GM19452 (cell line): ENCODE data around the gene COX4I2.

Experiments
- ATAC-seq: cut with Tn5 transposase; IDR thresholded peaks from one replicate; pipeline ENCODE4 v1.9.1; 2021; ENCODE audit not compliant: unreplicated experiment

COX4I2 gene

DNA sequence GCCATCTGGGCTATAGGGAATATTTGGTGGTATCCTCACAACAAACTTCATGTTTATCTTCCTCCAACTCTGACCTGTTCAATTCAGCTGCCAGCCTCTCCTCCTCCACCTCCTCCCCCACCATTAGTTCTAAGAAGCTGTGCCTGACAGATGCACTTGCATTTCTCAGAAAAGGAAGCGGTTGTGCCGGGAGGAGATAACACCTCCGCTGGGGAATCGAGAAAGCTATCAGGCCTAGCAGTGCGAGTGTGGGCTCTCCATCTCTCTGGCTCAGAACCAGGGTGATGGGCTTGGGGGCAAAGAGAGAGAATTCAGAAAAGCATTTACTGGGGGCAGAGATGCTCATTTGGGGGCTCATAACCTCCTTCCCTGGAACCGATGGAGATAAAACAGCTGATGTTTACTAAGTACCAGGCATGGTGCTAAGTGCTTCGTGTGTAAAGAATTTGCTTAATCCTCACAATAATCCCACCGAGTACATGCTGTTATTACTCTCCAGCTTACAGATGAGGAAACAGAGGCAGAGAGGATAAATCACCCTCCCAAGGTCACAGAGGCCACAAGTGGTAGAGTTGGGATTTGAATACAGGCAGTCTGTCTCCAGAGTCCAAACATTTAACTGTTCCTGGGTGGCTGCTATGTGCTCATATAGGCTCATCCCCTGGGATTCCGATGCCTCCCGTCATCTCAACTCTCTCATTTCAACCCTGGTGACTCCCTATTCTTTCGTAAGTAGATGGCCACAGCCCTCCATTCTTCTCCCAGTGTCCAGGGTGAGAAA lies 38.3 kb downstream of the COX4I2 start:
- peak; percentile 60 for ATAC-seq

DNA sequence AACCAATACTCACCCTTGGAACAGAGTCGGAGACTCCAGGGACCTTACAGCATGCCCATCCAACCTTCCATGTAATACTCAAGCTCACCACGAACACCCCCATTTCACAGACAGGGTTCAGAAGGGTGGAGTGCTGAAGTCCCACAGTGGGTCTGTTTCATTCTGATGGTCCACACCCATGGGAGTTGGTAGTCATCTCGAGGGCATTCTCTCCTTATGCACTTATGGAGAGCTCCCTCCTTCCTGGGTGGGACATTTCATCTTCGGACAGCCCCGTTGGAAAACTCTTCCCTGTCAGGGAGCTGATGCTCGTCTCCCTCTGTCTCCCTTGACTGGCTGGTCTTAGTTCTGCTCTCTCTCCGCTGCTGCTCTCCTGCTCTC lies 38.9 kb downstream of the COX4I2 start:
- ATAC-seq, result no peak

DNA sequence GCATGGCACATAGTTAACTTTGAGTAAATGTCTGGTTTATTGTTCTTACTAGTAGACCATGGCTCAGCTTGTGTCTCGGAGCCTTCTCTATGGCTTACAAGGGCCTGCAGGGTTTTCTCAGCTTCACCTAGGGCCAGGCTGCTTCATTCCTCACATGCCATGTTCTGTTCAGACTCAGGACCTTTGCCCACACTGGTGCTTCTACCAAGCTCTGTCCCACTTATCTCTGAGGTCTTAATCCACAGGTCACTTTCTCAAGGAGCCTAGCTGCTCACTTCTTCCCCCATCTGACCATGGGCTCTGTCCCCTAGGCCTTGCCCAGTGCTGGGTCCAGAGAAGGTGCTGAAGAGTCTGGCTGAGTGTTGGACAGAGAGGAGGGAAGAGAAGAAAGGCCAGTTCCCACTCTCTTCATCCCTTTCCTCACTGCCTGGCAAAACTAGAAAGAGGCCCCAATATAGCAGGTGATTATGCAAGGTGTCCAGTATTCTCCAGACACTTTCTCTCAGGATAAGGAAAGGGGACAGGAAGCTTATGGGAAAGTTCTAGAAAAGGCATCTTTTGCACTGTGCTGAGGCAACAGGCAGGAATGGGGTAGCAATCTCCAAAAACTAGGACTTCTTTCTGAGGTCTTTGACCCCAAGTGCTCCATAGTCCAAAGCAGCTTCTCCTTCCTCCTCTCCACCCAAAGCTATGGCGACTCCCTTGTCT lies 40.0 kb downstream of the COX4I2 start:
- ATAC-seq, result no peak

DNA sequence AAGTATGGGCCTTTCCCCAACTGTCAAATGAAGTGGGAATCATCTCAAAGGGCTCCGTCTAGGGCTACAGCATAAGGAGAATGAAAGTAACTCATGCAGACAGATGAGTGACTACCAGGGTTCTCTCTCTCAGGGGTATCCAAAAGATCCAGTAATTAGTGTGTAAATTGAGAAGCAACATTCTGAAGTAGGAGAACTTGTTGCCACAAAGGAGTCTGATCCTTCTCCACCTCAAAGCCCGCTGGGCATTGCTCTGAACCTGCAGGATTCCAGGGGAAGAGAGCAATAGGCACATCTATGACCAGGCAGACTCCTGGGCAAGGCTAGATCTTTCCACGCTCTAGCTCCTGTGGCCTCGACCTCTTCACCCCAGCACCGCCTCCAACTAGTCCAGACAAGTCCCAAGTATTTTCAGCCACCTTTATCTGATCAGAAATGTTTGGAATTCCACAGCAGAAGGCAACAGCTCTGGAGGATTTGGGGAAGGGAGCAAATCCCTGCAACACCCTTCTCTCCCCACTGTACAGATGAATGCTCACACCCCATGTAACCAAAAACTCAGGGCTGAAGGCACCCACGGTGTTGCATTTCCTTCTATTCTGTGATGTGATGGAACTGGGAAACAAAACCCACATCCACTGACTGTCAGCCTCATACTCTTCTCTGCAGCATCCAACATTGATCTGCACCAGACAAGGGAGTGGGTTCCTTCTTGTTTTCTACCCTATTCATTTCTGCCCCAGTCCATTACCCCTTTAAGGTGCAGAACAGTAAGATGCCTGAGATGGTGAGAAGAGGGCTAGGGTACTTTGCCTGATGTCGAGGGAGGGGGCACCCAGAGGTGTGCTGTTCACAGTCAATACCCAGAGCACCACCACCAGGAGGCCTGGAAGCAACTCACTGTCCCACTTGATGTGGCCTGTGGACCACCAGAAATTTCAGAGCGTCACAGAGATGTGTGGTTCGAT lies 41.0 kb downstream of the COX4I2 start:
- no peak for ATAC-seq

DNA sequence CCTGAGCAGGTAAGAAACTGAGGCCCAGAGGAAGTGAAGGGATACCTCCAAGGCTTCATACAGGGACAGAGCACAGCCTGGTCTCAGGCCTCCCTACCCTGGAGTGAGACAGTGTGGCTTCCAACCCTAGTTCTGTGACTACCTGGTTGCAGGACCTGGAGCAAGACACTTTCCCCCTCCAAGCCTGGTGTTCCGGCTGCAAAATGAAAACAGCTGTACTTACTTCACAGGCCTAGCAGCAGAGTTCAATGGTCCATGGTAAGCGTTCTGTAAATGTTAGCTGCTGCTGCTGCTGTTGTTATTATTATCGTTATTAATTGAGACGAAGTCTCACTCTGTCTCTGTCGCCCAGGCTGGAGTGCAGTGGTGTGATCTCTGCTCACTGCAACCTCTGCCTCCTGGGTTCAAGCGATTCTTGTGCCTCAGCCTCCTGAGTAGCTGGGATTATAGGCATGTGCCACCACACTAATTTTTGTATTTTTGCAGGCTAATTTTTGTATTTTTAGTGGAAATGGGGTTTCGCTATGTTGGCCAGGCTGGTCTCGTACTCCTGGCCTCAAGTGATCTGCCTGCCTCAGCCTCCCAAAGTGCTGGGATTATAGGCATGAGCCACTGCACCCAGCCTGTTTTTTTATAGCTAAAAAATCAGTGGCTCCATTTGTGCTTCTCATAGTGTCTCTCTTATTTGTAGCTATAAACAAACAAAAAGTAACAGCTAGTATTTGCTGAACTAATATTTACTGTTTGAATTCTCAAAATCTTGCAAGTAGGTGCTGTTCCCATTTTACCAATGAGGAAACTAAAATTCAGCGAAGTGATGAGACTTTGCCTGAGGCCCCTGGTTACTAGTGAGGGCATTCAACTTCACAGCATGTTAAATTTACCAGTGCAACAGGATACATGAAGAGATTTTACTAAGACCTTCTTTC lies 41.9 kb downstream of the COX4I2 start:
- ATAC-seq, result no peak

DNA sequence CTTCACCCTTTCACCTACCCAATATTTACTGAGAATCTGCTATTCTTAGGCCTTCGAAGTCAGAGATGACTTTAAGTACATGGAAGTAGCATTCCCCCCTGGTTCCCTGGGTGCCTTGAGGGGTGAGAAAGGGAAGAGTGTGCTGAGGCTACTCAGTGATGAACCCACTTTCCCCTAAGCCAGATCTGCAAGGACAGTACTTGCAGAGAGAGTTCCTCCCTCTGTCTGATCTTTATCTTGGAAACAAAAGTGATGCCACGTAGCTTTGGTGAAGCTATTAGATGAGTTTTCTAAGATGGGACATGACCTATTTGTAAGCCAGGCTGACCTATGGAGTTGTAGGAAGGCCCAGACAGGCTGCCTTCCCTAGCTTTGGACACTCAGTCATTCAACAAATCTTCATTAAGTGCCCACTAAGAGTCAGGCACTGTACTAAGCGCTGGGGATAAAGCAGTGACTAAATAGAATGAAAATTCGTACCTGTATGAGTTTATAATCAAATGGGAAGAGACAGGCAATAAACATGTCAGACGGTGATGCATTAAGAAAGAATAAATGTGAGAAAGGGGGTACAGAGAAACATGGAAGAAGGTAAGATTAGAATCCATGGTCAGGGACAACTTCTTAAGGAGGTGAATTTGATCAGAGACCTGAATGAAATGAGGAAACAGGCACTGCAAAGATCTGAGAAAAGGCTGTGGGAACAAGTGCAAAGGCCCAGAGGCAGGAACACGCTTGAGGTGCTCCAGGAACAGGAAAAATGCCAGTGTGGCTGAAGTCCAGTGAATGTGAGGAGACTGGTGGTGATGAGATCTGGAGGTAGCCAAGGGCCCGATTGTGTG lies 42.8 kb downstream of the COX4I2 start:
- no peak for ATAC-seq

DNA sequence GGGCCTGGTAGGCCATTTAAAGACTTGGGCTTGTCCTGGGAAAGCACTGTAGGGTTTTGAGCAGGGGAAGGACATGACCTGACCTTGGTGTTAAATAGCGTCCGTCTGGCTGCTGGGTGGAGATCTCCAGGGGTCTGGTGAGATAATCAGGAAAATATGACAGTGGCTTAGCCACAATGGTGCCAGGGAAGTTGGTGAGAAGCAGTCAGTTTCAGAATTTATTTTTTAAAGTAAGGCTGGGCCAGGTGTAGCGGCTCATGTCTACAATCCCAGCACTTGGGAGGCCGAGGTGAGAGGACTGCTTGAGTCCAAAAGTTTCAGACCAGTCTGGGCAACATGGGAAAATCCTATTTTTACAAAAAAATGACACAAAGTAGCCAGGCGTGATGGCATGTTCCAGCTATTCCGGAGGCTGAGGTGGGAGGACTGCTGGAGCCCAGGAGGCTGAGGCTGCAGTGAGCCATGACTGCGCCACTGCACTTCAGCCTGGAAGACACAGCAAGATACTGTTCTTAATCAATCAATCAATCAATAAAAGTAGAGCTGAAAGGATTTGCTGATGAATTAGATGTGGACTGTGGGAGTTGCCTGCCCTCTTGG lies 43.5 kb downstream of the COX4I2 start:
- ATAC-seq, result no peak

DNA sequence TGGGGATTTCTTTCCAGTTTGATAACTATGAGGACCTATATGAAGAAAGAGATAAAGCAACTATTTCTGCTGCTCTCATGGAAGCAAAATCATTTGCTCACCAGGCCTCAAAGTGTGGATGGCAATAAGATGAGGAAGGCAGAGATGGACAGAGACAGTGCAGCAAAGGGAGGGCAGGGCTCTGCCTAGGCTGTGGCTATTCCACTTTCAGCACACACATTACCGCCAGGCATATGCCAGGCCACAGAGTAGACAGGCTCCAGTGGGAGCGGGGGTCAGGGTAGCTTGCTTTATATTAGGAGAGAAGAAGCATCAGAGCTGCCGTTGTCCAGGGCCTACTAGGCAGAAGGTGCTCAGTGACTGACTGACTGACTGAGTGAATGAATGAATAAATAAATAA lies 44.1 kb downstream of the COX4I2 start:
- ATAC-seq, result no peak

DNA sequence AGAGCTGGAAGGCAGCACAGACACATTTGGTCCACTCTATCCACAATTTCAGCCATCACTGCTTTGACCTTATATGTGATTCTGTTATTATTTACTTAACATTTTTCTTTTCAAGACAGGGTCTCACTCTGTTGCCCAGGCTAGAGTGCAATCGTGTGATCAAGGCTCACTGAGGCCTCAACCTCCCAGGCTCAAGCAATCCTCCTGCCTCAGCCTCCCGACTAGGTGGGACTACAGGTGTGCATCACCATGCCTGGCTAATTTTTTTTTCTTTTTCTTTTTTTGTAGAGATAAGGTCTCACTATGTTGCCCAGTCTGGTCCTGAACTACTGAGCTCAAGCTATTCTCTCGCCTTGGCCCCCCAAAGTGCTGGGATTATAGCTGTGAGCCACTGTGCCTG lies 44.6 kb downstream of the COX4I2 start:
- no peak for ATAC-seq

DNA sequence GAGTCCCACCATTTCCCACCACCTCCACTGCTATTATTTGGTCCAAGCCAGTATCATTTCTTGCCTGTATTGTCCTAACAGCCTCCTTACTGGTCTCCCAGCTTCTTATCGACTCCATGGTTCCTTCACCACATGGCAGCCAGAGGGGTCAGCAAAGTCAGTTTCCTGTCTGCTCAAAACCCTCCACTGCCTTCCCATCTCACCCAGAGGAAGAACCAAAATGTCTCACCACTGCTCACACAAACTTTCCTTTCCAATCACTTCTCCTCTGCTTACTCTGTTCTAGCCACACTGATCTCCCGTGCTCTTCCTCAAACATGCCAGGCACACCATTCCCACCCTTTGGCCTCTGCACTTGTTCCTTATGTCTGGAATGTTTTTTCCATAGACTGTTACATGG lies 45.2 kb downstream of the COX4I2 start:
- ATAC-seq, result no peak

DNA sequence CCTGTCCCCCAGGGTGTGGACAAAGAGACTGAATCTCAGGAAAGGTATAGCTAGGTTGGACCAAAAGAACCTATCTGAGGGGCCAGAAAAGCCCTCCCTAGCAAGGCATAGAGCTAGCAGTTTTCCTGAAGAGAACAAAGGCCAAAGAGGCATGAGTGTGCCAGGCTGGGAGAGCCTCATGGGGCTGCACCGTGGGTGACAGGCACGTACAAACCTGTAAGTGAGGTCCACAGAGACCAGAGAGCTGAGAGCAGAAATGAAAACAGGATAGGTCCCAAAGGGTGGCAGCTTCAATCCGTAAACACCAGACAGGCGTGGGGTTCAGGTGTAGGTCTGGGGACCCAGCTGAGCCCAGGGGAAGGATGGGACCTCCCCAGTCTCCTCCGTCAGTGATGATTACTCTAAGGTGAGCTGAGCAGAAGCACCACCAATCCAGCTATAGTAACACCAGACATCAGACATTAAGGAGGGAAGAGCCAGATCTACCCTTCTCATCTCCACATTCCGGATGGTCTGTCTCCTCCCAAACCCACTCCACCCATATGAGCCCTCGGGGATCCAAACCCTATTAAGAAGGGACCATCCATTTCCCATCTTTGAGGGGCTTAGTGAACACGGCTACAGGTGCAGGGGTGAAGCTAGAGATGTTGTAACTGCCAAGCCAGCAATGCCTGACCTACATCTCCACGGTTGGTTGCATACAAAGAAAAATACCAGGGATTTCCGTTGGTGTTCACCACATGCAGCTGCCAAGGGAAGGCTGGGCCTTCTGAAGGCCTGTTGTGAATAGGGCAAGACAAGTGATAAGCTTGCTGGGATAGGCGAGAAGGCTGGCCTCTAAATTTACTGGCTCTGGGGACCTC lies 46.7 kb downstream of the COX4I2 start:
- ATAC-seq, result no peak

DNA sequence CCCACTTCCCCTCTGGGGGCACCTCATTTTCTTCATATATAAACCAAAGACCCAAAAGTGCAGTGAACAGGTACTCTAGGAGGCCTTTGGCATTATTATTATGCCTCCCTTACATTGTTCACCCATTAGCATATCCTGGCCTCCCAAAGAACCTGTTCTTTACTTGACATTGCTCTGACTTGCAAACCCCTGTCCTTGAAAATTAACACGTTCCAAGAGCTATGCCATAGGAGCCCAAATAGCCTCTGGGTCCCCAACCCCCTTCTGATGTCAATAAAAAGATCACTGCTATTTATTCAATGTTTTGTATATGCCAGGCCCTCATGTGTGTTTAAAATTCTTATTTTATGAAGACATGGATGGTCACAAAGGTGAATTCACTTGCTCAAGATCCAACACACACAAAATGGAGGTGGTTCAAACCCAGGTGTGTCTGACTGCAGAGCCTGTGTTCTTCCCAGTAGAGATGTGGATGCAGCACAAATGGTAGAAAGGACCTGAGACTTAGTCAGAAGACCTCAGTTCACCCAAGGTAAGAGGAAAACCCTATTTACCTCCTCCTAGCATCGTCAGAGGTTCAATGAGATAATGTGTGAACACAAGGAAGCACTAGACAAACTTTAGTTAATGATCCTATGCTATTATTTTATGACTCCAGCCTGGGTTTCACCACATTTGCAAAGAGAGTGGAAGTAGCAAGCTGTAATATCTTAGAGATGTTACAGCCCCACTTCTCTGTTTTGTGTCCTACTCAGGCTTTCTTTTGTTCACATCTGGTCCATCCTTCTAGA lies 48.3 kb downstream of the COX4I2 start:
- no peak for ATAC-seq

DNA sequence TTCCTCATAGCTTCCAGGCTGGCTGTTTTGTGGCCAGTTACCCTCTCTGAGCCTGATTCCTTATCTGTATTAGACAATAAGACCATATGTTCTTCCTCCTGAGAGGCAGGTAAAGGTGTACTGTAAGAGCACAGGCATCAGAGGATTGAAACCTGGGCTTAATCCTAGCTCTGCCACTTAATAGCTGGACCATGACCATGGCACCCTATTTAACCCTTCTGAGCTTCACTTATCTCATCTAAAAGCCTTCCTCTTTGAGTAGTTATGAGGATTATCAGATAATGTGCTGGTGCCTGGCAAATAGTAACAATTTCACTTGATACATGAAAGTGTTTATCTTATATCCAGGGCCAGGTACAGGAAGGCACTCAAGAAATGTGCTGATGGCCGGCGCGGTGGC lies 50.1 kb downstream of the COX4I2 start:
- ATAC-seq, result no peak

DNA sequence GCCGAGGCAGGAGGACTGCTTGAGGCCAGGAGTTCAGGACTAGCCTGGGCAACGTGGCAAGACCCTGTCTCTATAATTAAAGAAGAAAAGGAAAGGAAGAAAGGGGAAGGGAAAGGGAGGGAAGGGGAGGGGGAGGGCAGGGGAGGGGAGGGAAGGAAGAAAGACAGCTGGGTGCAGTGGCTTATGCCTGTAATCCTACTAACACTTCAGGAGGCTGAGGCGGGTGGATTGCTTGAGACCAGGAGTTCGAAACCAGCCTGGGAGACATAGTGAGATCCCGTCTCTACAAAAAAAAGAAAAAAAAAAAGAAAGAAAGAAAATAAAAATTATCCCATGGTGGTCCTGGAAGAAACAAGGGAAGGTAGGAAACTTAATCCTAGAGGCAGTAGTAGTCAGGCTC lies 51.4 kb downstream of the COX4I2 start:
- ATAC-seq, result no peak

DNA sequence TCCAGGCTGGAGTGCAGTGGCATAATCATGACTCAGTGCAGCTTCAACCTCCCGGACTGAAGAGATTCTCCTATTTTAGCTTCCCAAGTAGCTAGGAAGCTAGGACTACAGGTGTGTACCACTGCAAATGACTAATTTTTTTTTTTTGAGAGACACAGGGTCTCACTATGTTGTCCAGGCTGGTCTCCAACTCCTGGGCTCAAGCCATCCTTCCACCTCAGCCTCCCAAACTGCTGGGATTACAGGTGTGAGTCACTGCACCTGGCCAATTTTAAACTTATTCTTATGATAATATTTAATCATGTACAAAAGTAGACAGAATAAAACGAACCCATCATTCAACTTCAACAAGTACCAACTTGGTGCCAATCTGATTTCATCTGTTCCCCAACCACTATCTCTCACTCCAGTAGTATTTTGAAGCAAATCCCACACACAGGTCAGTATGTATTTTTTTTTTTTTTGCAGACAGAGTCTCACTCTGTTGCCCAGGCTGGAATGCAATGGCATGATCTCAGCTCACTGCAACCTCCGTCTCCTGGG lies 52.5 kb downstream of the COX4I2 start:
- no peak for ATAC-seq

DNA sequence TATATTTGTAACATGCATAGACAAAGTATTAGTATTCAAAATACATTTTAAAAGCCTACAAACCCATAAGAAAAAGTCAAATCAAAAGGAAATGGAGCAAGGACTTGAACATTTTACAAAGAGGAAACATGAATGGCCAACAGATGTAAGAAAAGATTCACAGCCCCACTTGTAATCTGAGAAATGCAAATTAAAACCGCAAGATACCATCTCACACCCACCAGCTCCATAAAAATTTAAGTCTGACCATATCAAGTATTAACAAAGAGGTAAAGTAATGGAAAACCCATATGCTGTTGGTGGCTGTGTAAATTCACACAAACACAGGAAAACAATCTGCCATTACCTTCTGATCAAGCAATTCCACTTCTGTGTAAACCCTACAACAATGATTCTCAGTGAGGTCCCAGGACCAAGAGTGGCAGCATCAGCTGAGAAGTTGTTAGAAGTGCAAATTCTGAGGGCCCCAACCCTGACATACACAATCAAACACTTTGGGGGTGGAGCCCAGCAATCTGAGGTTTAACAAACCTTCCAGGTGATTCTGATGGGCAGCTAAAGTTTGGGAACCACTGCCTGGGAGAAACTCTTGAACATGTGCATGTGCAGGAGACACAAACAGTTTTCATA lies 54.0 kb downstream of the COX4I2 start:
- peak; percentile 64 for ATAC-seq

DNA sequence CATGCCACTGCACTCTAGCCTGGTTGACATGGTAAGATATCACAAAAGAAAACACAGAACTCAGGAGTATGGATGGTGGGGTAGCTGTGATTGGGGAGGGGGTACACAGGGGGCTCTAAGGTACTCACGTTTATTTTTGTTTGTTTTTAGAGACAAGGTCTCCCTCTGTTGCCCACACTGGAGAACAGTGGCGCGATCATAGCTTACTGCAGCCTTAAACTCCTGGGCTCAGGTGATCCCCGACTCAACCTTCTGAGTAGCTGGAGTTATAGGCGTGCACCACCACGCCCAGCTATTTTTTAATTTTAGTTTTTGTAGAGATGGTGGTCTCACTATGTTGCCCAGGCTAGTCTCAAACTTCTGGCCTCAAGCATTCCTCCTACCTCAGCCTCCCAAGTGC lies 55.7 kb downstream of the COX4I2 start:
- no peak for ATAC-seq
